ENCODE results near the gene ABCC3.

The ABCC3 gene

GRCh38 chr17:50634224-50634914 lies at the start of gene ABCC3:
ABCC3 (plus strand) TSS chr17:50634881; CDS start chr17:50634937, 56 bp downstream.
- DNase-seq = no peak

DNA sequence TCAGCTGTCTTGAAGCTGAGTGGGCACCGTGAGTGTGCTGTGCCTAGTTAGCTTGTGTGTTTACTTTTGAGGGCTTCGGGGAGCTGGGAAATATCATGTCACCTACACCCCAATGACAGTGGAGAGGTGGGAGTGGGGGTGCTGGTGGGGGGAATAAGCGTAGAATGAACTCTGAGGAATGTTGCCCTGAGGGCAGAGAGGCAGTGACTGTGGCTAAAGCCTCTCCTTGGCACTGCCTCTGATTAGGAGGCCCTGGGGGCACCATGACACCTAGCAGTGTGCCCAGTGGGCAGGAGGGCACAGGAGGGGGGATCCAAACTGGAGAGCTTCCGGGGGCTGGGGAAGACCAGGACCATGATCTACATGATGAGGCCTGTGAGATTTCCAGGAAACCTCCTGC lies 49.3 kb upstream of the ABCC3 start:
- DNase-seq = no peak

DNA sequence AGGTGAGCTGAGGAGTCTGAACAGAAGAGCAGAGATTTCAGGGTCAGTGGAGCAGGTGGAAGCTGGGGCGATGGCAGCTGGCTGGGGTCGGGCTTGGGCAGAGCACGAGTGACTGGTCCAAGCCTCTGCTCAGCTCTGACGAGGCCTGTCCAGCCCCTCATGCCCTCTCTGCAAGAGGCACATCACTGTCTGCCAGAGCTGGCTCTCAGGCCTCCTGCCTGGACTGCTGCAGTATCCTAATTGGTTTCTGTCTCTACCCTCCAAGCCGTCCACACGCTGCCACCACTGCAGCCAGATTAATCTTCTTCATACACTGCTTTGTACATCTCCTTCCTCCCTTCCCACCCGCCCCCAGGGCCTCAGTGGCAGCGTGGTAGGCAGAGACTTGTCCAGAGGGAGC lies 48.8 kb upstream of the ABCC3 start:
- no peak for DNase-seq

GRCh38 chr17:50586421-50587247 lies 48.0 kb upstream of the ABCC3 start:
- no peak for DNase-seq

DNA sequence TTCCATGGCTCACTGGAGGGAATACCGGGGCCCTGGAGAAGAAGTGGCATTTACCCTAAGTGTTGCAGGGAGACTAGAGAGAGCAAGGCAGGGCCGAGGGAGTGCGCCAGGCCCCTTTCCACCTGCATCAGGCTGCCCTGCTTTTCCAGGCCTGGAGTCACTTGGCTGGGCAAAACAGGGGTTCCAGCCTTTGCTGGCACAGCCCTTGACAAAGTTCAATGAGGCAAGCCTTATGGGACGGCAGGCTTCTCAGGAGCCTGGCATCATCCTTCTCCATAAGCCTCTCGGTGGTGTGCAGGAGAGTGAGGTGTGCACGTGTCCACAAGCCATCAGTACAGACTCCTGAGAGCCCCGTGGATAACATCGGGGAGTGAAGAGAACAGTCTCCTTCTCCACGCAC lies 47.1 kb upstream of the ABCC3 start:
- no peak for DNase-seq

- peak in 1 of 56 donors; percentile 21 for DNase-seq
Measured at GRCh38 chr17:50588391-50589049, 46.2 kb upstream of the ABCC3 start.

DNA sequence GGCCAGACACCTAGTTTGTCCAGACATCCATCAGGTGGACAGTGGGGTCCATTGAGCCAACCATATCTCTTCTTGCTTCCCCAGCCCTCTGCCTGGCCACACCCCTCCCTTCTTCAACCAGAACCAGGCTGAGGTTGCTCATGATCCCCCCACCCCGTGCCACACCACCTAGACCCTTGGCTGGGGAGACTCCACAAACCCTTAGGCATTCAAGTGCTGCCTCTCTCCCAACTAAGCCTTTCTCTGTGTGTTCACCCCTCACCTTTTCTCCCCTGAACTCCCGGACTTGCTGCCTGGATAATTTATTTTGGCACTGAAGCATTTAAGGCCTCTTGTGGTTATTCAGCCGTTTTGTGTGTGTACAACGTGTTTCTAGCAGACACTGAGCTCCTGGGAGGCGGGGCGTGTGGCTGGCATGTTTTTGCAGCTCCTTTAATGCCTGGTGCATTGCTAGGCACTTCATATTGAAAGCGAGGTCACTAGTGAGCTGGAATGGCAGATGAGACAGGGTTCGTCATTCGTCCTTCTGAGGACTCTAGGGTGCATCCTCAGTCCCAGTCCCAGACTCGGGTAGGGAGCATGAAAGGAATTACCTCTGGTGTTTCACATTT lies 45.5 kb upstream of the ABCC3 start:
- no peak for DNase-seq

GRCh38 chr17:50590946-50591737 lies 43.5 kb upstream of the ABCC3 start:
- DNase-seq = no peak

DNA sequence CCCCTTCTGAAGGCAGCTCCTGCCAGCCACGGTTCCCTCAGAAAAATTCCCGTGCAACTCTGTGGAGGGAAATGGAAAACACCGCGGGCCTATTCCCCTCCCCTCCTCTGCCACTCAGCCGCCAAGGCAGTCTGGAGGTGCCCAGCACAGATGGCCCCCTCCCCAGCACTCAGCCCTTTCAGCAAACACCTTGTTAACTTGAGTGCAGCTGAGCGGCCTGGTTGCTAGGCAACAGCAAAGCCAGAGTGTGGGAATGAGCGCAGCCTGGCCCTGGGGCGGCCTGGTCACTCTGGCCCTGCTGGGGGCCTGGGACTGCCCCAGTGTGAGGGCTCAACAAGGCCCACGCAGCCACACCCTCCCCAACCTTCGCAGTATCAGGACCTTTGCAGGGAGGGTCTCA lies 41.4 kb upstream of the ABCC3 start:
- peak in 1 of 56 donors; percentile 8 for DNase-seq

GRCh38 chr17:50594128-50594823 lies 40.4 kb upstream of the ABCC3 start:
- no peak for DNase-seq

GRCh38 chr17:50594892-50595291 lies 39.8 kb upstream of the ABCC3 start:
- DNase-seq = no peak

DNA sequence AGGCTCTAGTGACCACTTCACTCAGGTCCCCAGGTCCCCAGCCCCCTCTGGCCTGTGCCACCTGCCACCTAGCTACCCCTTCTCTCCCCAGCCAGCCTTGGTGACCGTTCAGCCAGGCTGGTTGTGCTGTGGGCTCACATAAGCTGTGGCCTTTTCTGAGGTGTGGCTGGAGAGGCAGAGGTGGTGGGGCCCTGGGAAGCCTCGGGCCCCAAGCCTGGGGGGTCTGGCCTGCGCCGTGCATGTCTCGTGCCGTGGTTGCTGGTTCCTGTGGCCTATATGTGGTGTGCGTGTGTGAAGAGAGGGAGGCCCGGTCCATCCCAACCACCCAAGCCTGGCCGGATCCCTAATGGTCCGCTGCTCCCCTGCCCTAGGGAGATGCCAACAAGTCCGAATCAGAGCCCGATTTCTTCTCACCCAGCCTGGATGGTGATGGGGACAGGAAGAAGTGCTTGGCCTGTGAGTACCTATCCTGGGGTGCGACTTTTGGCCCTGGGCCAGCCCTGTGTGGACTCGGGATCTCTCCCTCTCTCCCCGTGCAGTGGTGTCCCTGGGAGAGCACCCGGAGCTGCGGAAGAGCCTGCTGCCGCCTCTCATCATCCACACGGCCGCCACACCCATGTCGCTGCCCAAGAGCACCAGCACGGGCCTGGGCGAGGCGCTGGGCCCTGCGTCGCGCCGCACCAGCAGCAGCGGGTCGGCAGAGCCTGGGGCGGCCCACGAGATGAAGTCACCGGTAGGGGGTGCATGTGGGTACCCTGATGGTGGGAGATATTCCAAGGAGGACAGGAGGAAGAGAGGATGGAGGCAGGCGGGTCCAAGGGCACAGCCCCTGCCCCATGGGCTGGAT lies 38.3 kb upstream of the ABCC3 start:
- peak in 1 of 56 donors; percentile 3 for DNase-seq

- DNase-seq = no peak
Measured at GRCh38 chr17:50598487-50598886, 36.2 kb upstream of the ABCC3 start.

DNA sequence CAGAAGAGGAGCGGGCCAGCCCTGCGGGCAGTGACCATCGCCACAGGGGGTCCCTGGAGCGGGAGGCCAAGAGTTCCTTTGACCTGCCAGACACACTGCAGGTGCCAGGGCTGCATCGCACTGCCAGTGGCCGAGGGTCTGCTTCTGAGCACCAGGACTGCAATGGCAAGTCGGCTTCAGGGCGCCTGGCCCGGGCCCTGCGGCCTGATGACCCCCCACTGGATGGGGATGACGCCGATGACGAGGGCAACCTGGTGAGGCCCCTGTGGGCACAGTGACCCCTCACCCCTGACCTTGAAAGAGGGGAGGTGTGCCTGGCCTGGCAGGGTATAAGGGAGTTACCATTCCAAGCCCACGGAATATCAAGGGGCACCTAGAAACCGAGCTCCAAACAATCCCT lies 35.1 kb upstream of the ABCC3 start:
- no peak for DNase-seq

- DNase-seq = no peak
Measured at GRCh38 chr17:50601823-50602375, 32.8 kb upstream of the ABCC3 start.

DNA sequence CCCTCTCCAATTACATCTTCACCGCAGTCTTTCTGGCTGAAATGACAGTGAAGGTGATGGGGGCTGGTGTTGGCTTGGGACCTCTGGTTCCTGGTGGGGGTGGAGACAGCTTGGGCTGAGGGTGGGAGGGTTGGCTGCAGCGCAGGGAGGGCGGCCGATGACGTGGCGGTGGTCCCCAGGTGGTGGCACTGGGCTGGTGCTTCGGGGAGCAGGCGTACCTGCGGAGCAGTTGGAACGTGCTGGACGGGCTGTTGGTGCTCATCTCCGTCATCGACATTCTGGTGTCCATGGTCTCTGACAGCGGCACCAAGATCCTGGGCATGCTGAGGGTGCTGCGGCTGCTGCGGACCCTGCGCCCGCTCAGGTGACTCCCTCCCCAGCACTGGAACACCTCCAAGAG lies 31.8 kb upstream of the ABCC3 start:
- DNase-seq = no peak

DNA sequence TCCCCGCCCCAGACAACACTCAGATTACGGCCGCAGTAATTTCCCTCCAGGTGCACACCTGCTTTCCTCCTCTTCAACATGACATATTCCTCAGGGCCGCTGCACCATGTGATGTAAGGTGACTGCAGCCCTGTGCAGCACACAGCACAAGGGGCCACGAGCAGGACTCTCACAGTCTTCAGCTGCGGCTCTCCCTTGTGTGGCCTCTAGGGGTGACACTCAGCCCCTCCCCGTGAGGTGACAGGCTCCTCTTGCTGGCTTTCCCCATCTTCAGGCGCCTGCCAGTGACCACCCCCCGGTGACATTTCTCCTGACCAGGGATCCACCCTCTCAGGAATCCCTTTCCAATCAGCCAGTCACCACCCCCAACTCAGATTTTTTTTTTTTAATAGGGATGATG lies 31.3 kb upstream of the ABCC3 start:
- DNase-seq = no peak

DNA sequence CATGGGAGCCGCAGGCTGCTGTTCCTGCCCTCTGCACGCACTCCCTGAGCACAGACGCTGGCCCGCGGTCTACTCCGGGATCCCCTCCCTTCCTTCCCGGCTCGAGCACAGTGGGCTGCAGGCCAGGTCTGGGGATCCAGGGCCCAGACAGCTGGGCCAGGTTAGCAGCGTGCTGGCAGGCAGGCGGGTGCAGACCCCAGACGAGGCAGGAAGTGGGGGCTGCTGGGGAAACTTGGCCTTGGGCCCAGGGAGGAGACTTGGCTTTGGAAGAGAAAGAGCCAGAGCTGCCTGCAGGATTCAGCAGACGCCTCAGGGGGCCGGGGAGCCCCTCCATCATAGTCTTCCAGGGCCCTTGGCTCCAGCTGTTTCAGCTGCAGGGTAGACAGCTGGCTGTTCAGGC lies 30.2 kb upstream of the ABCC3 start:
- peak in 9 of 56 donors; percentile 11 to 56 (median 17) for DNase-seq

- DNase-seq = no peak
Measured at GRCh38 chr17:50605429-50605828, 29.3 kb upstream of the ABCC3 start.

Data from amygdala (tissue), 56 donors.